Astrocyte (in vitro differentiated cells and primary cell): Measurements from ENCODE around the gene ASPG.

Source experiments
- EZH2 ChIP-seq: IDR thresholded peaks from 2 replicates; pipeline ENCODE4 v1.6.1; 2012; ENCODE audit warnings: mild to moderate bottlenecking, low read length, inconsistent platforms; ENCODE audit not compliant: insufficient read depth
- TF ChIP-seq, protein P1 (sequence below): IDR thresholded peaks from 2 replicates; pipeline ENCODE4 v1.5.1; 2011; ENCODE audit warnings: low read depth, mild to moderate bottlenecking, inconsistent platforms, low read length, moderate library complexity; ENCODE audit not compliant: insufficient read depth

DNA sequence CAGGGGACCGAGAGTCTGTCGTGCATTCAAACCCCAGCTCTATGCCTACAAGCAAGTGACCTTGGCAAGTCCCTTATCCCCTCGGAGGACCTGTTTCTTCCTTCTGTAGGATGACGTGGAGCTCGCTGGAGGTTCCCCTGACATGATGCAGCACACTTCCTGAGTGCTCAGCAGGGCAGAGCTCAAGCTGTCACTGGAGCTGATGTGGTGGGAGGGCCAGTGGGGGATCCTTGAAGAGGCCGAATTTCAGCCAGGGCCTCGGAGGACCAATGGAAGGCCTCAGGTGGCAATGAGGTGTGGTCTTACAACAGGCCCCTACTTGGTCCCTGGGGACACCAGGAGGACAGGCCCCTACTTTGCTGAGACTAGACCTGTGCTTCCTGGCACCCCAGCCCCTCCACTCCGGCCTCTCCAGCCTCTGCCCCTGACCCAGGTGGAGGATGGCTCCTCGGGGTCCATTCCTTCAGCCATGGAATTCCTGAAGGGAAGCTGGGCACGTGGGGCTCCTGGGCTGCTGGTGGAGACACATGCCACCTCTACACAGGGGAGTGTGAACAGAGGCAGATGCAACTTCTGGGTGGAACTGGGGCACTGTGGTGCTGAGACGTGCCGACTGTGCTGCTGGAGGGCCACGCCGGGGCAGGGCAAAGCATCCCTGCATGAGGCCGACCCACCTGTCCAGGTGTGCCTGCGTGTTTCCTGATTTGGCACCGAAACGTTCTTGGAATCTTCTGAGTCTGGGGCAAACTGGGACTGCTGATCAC, 34.2 kb downstream of the ASPG start:
- TF ChIP-seq, protein P1, sequence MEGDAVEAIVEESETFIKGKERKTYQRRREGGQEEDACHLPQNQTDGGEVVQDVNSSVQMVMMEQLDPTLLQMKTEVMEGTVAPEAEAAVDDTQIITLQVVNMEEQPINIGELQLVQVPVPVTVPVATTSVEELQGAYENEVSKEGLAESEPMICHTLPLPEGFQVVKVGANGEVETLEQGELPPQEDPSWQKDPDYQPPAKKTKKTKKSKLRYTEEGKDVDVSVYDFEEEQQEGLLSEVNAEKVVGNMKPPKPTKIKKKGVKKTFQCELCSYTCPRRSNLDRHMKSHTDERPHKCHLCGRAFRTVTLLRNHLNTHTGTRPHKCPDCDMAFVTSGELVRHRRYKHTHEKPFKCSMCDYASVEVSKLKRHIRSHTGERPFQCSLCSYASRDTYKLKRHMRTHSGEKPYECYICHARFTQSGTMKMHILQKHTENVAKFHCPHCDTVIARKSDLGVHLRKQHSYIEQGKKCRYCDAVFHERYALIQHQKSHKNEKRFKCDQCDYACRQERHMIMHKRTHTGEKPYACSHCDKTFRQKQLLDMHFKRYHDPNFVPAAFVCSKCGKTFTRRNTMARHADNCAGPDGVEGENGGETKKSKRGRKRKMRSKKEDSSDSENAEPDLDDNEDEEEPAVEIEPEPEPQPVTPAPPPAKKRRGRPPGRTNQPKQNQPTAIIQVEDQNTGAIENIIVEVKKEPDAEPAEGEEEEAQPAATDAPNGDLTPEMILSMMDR = no peak
- TF ChIP-seq EZH2 = no peak
